ENCODE results near the gene RRP15. TPM values are rescaled to one million over a fixed set of nuclear protein-coding genes. Genes with fewer than 3 reads are reported as not detected.
A peak's percentile ranks its signal among the peaks of the same experiment; 100 is the strongest.

Gene RRP15
- total and polyA plus RNA-seq, 9 of the 15 experiments (the other 6 are each of a cell fraction or from before 2014, with no cell fraction given) = 9.5 to 58.1 (median 29.3) TPM

- H3K4me1 ChIP-seq (replicated peaks in 1 of 2; ENCODE audit: control insufficient read depth in 2 of 2, insufficient read depth in 2 of 2, low read length in 2 of 2) = peaks cover 15 to 42% of the 10 kb centered on the region in 2 experiments
- H3K4me2 ChIP-seq (ENCODE audit: insufficient read depth, low read length) = no peak overlapping the region
- ChIA-PET CTCF (ENCODE audit: low intra/inter-chr PET ratio) (interaction anchor here (0.9 kb wide), 1 partner anchor 222 kb away, joined by 4 read pairs; no protein-coding TSS in a partner anchor), POLR2A (interaction anchor here (0.6 to 1.5 kb wide), 4 partner anchors 9 to 18 kb away, joined by 3 to 4 read pairs (median 4); no protein-coding TSS in a partner anchor)
- WGBS (ENCODE audit: insufficient coverage, low coverage, missing lambda C conversion rate) = 10% methylated on average over 2 of the region's 2 CpGs
- no peaks in the 10 kb centered on the region for H4K20me1 ChIP-seq (replicated peaks; ENCODE audit: control insufficient read depth, insufficient read depth, low read length)
- in situ Hi-C loops (cut with MboI) (no loop called here), intact Hi-C loops (cut with micrococcal nuclease) (loop anchor here (1.0 to 2.0 kb wide), 3 partner anchors 31 to 253 kb away; no protein-coding TSS in a partner anchor)
- no peaks in the 10 kb centered on the region for H3K27me3 ChIP-seq (ENCODE audit: control insufficient read depth in 2 of 2, insufficient read depth in 2 of 2, low read length in 2 of 2)
- no peaks in the 10 kb centered on the region for H3K9me1 ChIP-seq (ENCODE audit: control insufficient read depth, insufficient read depth, low read length)
- no peak overlapping the region for H3K4me3 ChIP-seq
- no peaks in the 10 kb centered on the region for H3K9me3 ChIP-seq (replicated peaks; ENCODE audit: control insufficient read depth, insufficient read depth, low read depth, low read length)
- H3K27ac ChIP-seq (ENCODE audit: extremely low read depth, low read depth, low read length) = no peak overlapping the region
- FAIRE-seq (peak; percentile 83), DNase-seq (ENCODE audit: extremely low read depth in 1 of 4, low spot score in 3 of 4) (peak in 3 of 4 experiments; percentile 25 to 78 (median 54)), ATAC-seq (peak; percentile 76)
- no peak overlapping the region; a peak in 1 of 4 replicates for H3K9ac ChIP-seq (ENCODE audit: insufficient read depth in 1 of 2, low read depth in 2 of 2, low read length in 2 of 2)
- peaks cover 47% of the 10 kb centered on the region for H3K36me3 ChIP-seq (ENCODE audit: control insufficient read depth, insufficient read depth, low read length)
- H2AFZ ChIP-seq (ENCODE audit: low read depth, low read length) = no peak overlapping the region
- peaks cover 95% of the 10 kb centered on the region for H3K79me2 ChIP-seq (ENCODE audit: control insufficient read depth, insufficient read depth, low read length)
- BruUV-seq (replicated peaks) = no TSS peak
- TF ChIP-seq ILF3 (IDR thresholded peaks at IDR 0.05; ENCODE audit: borderline replicate concordance) (no peak), SMC3 (conservative IDR thresholded peaks at IDR 0.05; ENCODE audit: insufficient read depth, low read depth, low read length) (peak; percentile 39; the same call in 1 of the 2 replicates), CREM (IDR thresholded peaks at IDR 0.05; ENCODE audit: low read depth) (0 out of 2 replicates have a peak, but pooled peaks have one; percentile 10), DEAF1 (CRISPR knock-in tag; IDR thresholded peaks at IDR 0.05) (0 out of 2 replicates have a peak, but pooled peaks have one; percentile 41), RCOR1 (IDR thresholded peaks at IDR 0.05; ENCODE audit: borderline replicate concordance in 1 of 2, low read depth in 2 of 2, low read length in 2 of 2) (0 out of 4 replicates have a peak, but pooled peaks of 1 of the 2 experiments have one; percentile 11), ZKSCAN1 (IDR thresholded peaks at IDR 0.05; ENCODE audit: low read depth, low read length) (no peak), EP300 (IDR thresholded peaks at IDR 0.05; ENCODE audit: low read length) (0 out of 2 replicates have a peak, but pooled peaks have one; percentile 6), MYNN (IDR thresholded peaks at IDR 0.05) (no peak), MYNN (CRISPR knock-in tag; IDR thresholded peaks at IDR 0.05) (no peak), CEBPG (CRISPR knock-in tag; IDR thresholded peaks at IDR 0.05) (no peak), CEBPG (tag; conservative IDR thresholded peaks at IDR 0.05 in 1 of 2, IDR thresholded peaks at IDR 0.05 in 1 of 2) (0 out of 4 replicates have a peak, but pooled peaks of 1 of the 2 experiments have one; percentile 11), CTCF (IDR thresholded peaks at IDR 0.05 in 2 of 3, conservative IDR thresholded peaks at IDR 0.05 in 1 of 3; ENCODE audit: insufficient read depth in 2 of 3, low read depth in 1 of 3, low read length in 3 of 3) (peak; percentile 54 to 80 (median 70)), TEAD4 (IDR thresholded peaks at IDR 0.05; ENCODE audit: low read length) (0 out of 2 replicates have a peak, but pooled peaks have one; percentile 16), TEAD4 (CRISPR knock-in tag; IDR thresholded peaks at IDR 0.05; ENCODE audit: borderline replicate concordance) (no peak), JUN (IDR thresholded peaks at IDR 0.05; ENCODE audit: borderline replicate concordance, low read depth, low read length) (no peak), JUN (CRISPR knock-in tag; IDR thresholded peaks at IDR 0.05; ENCODE audit: borderline replicate concordance) (no peak), HNRNPH1 (optimal IDR thresholded peaks at IDR 0.05; ENCODE audit: low read depth, low read length) (no peak), BRF2 (IDR thresholded peaks at IDR 0.05; ENCODE audit: borderline replicate concordance, insufficient read depth, insufficient read length) (no peak), GATAD2B (IDR thresholded peaks at IDR 0.05; ENCODE audit: borderline replicate concordance) (0 out of 2 replicates have a peak, but pooled peaks have one; percentile 40)
Measured at GRCh38 chr1:218299416-218299815, 14.3 kb downstream of the RRP15 start.

Data from K562 (cell line).